PC-3 (cell line): ENCODE results near the gene SLCO2B1. TPM values are rescaled to one million over a fixed set of nuclear protein-coding genes. Genes with fewer than 3 reads are reported as not detected.

ENCODE experiments used
- ATAC-seq: fragments of 200-7000 bp; cut with Tn5 transposase; 2 replicates; pipeline ENCODE4 v1.9.1; 2020; ENCODE audit warnings: mild to moderate bottlenecking, moderate library complexity
- BruUV-seq: library from RNA; stranded (reverse); fragments of 400-500 nt; replicated peaks from 2 replicates; lab custom pipeline; 2021; lab: Mats Ljungman, UMichigan
- CTCF ChIA-PET: fragments of 300-600 bp; sonication (Branson Sonifier 250); formaldehyde crosslinking; loops from one replicate; lab custom pipeline; 2022; ENCODE audit warnings: antibody characterized with exemption; lab: Charles Lee
- POLR2A ChIA-PET: fragments of 300-600 bp; sonication (Branson Sonifier 250); formaldehyde crosslinking; loops from one replicate; lab custom pipeline; 2022; ENCODE audit warnings: antibody characterized with exemption; ENCODE audit not compliant: unreplicated experiment; lab: Charles Lee
- DNase-seq: peaks from one replicate; pipeline ENCODE4 v3.0.0-alpha.2; 2015
- H2AFZ ChIP-seq: fragments of 300-600 bp; sonication (generic); 2 replicates; pipeline ENCODE4 v1.6.0; 2016; ENCODE audit warnings: antibody characterized with exemption, low read length
- H3F3A ChIP-seq: fragments of 300-600 bp; sonication (generic); one replicate; pipeline ENCODE4 v1.6.0; 2017; ENCODE audit warnings: antibody characterized with exemption, low read length, control low read depth, mild to moderate bottlenecking; ENCODE audit not compliant: unreplicated experiment
- H3K27ac ChIP-seq: fragments of 300-600 bp; sonication (generic); 2 replicates; pipeline ENCODE4 v1.5.1; 2016; ENCODE audit warnings: mild to moderate bottlenecking, low read length
- H3K27me3 ChIP-seq: fragments of 300-600 bp; sonication (generic); 2 replicates; pipeline ENCODE4 v1.6.1; 2016; ENCODE audit warnings: low read length, mixed read lengths
- H3K36me3 ChIP-seq: fragments of 300-600 bp; sonication (generic); 2 replicates; pipeline ENCODE4 v1.6.1; 2016; ENCODE audit warnings: low read depth, mixed run types, low read length, mixed read lengths
- H3K4me1 ChIP-seq: fragments of 300-600 bp; sonication (generic); 2 replicates; pipeline ENCODE4 v1.5.1; 2016; ENCODE audit warnings: low read length; ENCODE audit not compliant: insufficient read depth
- H3K4me2 ChIP-seq: fragments of 300-600 bp; sonication (generic); 2 replicates; pipeline ENCODE4 v1.6.0; 2016; ENCODE audit warnings: low read length
- H3K4me3 ChIP-seq: fragments of 300-600 bp; sonication (generic); 2 replicates; pipeline ENCODE4 v1.5.1; 2016; ENCODE audit warnings: mild to moderate bottlenecking, low read length, mixed read lengths
- H3K79me2 ChIP-seq: fragments of 300-600 bp; sonication (generic); 2 replicates; pipeline ENCODE4 v1.6.1; 2017; ENCODE audit warnings: low read length, mixed read lengths
- H3K9ac ChIP-seq: fragments of 300-600 bp; sonication (generic); 2 replicates; pipeline ENCODE4 v1.6.0; 2016; ENCODE audit warnings: mild to moderate bottlenecking, low read length
- H3K9me2 ChIP-seq: fragments of 300-600 bp; sonication (generic); replicated peaks from 2 replicates; pipeline ENCODE4 v1.6.1; 2016; ENCODE audit warnings: mixed run types, low read length, mixed read lengths
- H3K9me3 ChIP-seq: fragments of 300-600 bp; sonication (generic); 2 replicates; pipeline ENCODE4 v1.6.1; 2016; ENCODE audit warnings: low read length, mixed read lengths
- H4K20me1 ChIP-seq: fragments of 300-600 bp; sonication (generic); 2 replicates; pipeline ENCODE4 v1.6.1; 2016; ENCODE audit warnings: low read length, mixed read lengths
- CTCF ChIP-seq: fragments of 300-600 bp; sonication (generic); conservative IDR thresholded peaks from 2 replicates; pipeline ENCODE4 v1.5.1; 2017; ENCODE audit warnings: antibody characterized with exemption, low read depth, mild to moderate bottlenecking, low read length
- EZH2 ChIP-seq: fragments of 300-600 bp; sonication (generic); IDR thresholded peaks from one replicate; pipeline ENCODE4 v1.6.1; 2017; ENCODE audit warnings: antibody characterized with exemption, mild to moderate bottlenecking, low read length; ENCODE audit not compliant: unreplicated experiment
- EZH2phosphoT487 ChIP-seq: fragments of 300-600 bp; sonication (generic); IDR thresholded peaks from 2 replicates; pipeline ENCODE4 v1.6.1; 2018; ENCODE audit warnings: mild to moderate bottlenecking, antibody characterized with exemption, low read length, borderline replicate concordance
- intact Hi-C: fragments of 100-400 bp; cut with micrococcal nuclease; formaldehyde crosslinking; loops from 2 replicates; pipeline ENCODE4 v1.9.0; 2023
- total RNA-seq: library from RNA; depleted of rRNA; stranded (reverse); fragments of >200 nt; gene quantifications from 2 replicates; pipeline ENCODE4 v1.2.3, GENCODE V29; 2014

The SLCO2B1 gene
- total RNA-seq, 1 experiment from 2014 or later, result not detected

GRCh38 chr11:75107187-75107586 is 43.7 kb upstream of the SLCO2B1 start:
- Histone ChIP-seq H3K36me3 (no peaks in the 10 kb centered on the region), H2AFZ (no peak overlapping the region), H3K9me2 (no peaks in the 10 kb centered on the region), H3K27me3 (no peaks in the 10 kb centered on the region), H3K9me3 (no peaks in the 10 kb centered on the region), H3K4me3 (no peak overlapping the region), H3K9ac (no peak overlapping the region), H3K4me2 (no peak overlapping the region), H3K79me2 (no peaks in the 10 kb centered on the region), H3K4me1 (peaks cover 7% of the 10 kb centered on the region; the same call in 1 of the 2 replicates), H4K20me1 (no peaks in the 10 kb centered on the region), H3K27ac (no peak overlapping the region), H3F3A (peaks cover 2% of the 10 kb centered on the region)
- TF ChIP-seq CTCF (no peak), EZH2 (no peak), EZH2phosphoT487 (no peak)
- POLR2A ChIA-PET, result no interaction called here
- CTCF ChIA-PET, result no interaction called here
- ATAC-seq (peak; percentile 45; the same call in 1 of the 2 replicates), DNase-seq (peak; percentile 37)
- intact Hi-C loops, result no loop called here
- BruUV-seq, result no TSS peak

- no TSS peak for BruUV-seq
- DNase-seq (no peak), ATAC-seq (no peak)
- Histone ChIP-seq H3K4me1 (no peaks in the 10 kb centered on the region), H2AFZ (no peak overlapping the region), H3K27me3 (no peaks in the 10 kb centered on the region), H3K9me2 (no peaks in the 10 kb centered on the region), H3K9me3 (no peaks in the 10 kb centered on the region), H3K36me3 (no peaks in the 10 kb centered on the region), H4K20me1 (no peaks in the 10 kb centered on the region), H3K4me3 (no peak overlapping the region), H3K27ac (no peak overlapping the region), H3K79me2 (no peaks in the 10 kb centered on the region), H3K4me2 (no peak overlapping the region), H3F3A (no peaks in the 10 kb centered on the region), H3K9ac (no peak overlapping the region)
- POLR2A ChIA-PET, result no interaction called here
- TF ChIP-seq EZH2 (no peak), EZH2phosphoT487 (no peak)
- CTCF ChIA-PET, result no interaction called here
- intact Hi-C loops, result no loop called here
These were observed 38.7 kb upstream of the SLCO2B1 start for GRCh38 chr11:75112200-75112599.

- H3F3A ChIP-seq, result no peaks in the 10 kb centered on the region
- no peaks in the 10 kb centered on the region; the same call in 1 of the 2 replicates for H3K27me3 ChIP-seq
- no peak overlapping the region for H3K4me3 ChIP-seq
- no peak overlapping the region for H3K27ac ChIP-seq
- ChIA-PET CTCF (no interaction called here), POLR2A (no interaction called here)
- no peaks in the 10 kb centered on the region for H3K9me3 ChIP-seq
- no peaks in the 10 kb centered on the region for H3K4me1 ChIP-seq
- ATAC-seq (no peak), DNase-seq (no peak)
- no peaks in the 10 kb centered on the region for H3K36me3 ChIP-seq
- H3K9ac ChIP-seq, result no peak overlapping the region
- H3K4me2 ChIP-seq, result no peak overlapping the region
- H2AFZ ChIP-seq, result no peak overlapping the region
- TF ChIP-seq EZH2phosphoT487 (no peak), EZH2 (no peak), CTCF (no peak)
- H4K20me1 ChIP-seq, result no peaks in the 10 kb centered on the region
- no TSS peak for BruUV-seq
- H3K9me2 ChIP-seq, result no peaks in the 10 kb centered on the region
- no peaks in the 10 kb centered on the region for H3K79me2 ChIP-seq
- intact Hi-C loops, result no loop called here
These were observed 37.9 kb upstream of the SLCO2B1 start for GRCh38 chr11:75113030-75113429.
